K562 (cell line): Measurements from ENCODE around the gene DCAF6.

Experiments
- AFF4 ChIP-seq: sonication (generic); formaldehyde crosslinking; IDR thresholded peaks from 2 replicates; pipeline ENCODE4 v1.8.0; 2023; ENCODE audit warnings: mild to moderate bottlenecking, missing genetic modification reagents
- CTCF ChIP-seq, 3 experiments: IDR thresholded peaks in 2 of 3; conservative IDR thresholded peaks in 1 of 3; 2 replicates each; pipeline ENCODE4 v1.5.1; 2011 to 2012; ENCODE audit warnings: low read length in 3 of 3, mild to moderate bottlenecking in 3 of 3, control low read depth in 2 of 3, improper control_type of control experiment in 1 of 3, inconsistent platforms in 1 of 3, low read depth in 1 of 3, mixed read lengths in 1 of 3, moderate library complexity in 1 of 3; ENCODE audit not compliant: insufficient read depth in 2 of 3
- JUND ChIP-seq, 2 experiments: IDR thresholded peaks; 2 replicates in 1 of 2; 3 replicates in 1 of 2; pipeline ENCODE4 v1.6.1; 2011; ENCODE audit warnings: borderline replicate concordance in 2 of 2, low read depth in 2 of 2, low read length in 2 of 2, improper control_type of control experiment in 1 of 2, missing biosample characterization in 1 of 2, missing genetic modification characterization in 1 of 2, missing genetic modification reagents in 1 of 2
- POLR2AphosphoS2 ChIP-seq: IDR thresholded peaks from 2 replicates; pipeline ENCODE4 v1.6.1; 2012; ENCODE audit warnings: low read length, improper control_type of control experiment
- ZNF175 ChIP-seq: fragments of 200-800 bp; sonication (Bioruptor generic); IDR thresholded peaks from 2 replicates; pipeline ENCODE4 v1.6.1; 2016; ENCODE audit warnings: low read depth, mild to moderate bottlenecking, missing genetic modification characterization, missing compliant biosample characterization
- TF ChIP-seq, protein P1 (sequence below): IDR thresholded peaks from 2 replicates; pipeline ENCODE4 v1.6.1; 2016; ENCODE audit warnings: missing genetic modification characterization, missing compliant biosample characterization

DNA sequence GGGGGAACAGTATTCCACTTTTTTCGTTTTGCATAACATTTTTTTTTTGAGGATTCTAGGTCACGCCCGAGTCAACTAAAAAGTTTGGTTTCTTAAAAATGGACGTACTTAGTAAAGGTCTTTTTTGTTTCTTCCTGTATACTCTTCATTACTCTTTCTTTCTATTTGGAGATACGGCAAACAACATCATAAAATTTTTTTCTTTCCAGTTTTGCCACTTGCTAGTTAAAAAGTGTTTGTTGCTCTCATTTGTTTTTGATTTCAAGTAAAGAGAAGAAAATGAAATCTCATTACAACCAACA lies 1.2 kb downstream of the DCAF6 start:
- no peak for TF ChIP-seq POLR2AphosphoS2
- no peak for TF ChIP-seq AFF4
- no peak for TF ChIP-seq JUND (IDR thresholded peaks at IDR 0.05; ENCODE audit: borderline replicate concordance, low read depth, low read length)
- no peak for TF ChIP-seq JUND (tag; IDR thresholded peaks at IDR 0.05; ENCODE audit: borderline replicate concordance, low read depth, low read length)
- no peak for TF ChIP-seq CTCF (IDR thresholded peaks at IDR 0.05 in 2 of 3, conservative IDR thresholded peaks at IDR 0.05 in 1 of 3; ENCODE audit: insufficient read depth in 2 of 3, low read depth in 1 of 3, low read length in 3 of 3)
- TF ChIP-seq ZNF175 (CRISPR knock-in tag), result no peak
- TF ChIP-seq, protein P1, sequence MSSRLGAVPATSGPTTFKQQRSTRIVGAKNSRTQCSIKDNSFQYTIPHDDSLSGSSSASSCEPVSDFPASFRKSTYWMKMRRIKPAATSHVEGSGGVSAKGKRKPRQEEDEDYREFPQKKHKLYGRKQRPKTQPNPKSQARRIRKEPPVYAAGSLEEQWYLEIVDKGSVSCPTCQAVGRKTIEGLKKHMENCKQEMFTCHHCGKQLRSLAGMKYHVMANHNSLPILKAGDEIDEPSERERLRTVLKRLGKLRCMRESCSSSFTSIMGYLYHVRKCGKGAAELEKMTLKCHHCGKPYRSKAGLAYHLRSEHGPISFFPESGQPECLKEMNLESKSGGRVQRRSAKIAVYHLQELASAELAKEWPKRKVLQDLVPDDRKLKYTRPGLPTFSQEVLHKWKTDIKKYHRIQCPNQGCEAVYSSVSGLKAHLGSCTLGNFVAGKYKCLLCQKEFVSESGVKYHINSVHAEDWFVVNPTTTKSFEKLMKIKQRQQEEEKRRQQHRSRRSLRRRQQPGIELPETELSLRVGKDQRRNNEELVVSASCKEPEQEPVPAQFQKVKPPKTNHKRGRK (tag), result peak; percentile 32; the same call in 1 of the 2 replicates
